A549 treated with Hydrocortisone at 1 μM for 4 hours (cell line): ENCODE results near the gene SLC2A10. TPM values are rescaled to one million over a fixed set of nuclear protein-coding genes. Genes with fewer than 3 reads are reported as not detected.

Experiments
- total RNA-seq: library from RNA; stranded (reverse); fragments of 200-300 nt; extraction: Qiagen RNA extraction; gene quantifications from 5 replicates; pipeline ENCODE4 v1.2.3, GENCODE V29; 2022

The SLC2A10 gene
- total RNA-seq, result not detected in 5 replicates

DNA sequence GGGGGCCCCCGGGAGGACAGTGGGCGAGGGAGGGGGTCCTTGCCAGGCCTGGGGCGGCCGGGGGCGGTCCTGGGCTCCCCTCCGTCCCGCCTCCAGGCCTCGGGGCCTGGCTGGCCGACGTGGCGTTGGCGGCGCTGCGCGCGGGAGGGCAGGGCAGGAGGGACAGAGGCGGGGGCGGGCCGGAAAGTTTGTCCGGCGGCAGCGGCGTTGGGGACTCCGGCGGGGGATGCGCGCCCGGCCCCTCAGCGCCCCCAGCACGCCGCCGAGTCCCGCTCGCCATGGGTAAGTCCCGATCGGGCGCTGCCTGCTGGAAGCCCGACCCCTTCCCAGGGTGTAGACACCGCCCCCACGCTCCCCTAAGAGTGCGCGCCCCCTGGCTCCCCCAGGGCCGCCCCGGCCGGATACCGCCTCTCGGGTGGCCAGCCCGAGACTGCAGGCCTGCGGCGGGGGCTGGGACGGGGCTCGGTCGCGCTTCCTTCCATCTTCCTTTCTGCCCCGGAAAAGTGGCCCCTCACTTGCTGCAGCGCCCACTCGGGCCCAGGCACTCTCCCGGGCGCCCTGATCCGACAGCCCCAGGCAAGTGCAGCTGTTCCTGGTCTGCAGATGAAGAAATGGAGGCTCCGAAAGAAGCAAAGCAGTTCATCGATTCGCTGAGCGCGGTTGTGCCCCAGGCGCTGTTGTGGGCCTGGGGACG, at the start of gene SLC2A10:
Gene SLC2A10, plus strand, starts transcription at position 191 of the 694 bp plus-strand sequence. Its CDS starts 88 bp downstream, at position 279.

DNA sequence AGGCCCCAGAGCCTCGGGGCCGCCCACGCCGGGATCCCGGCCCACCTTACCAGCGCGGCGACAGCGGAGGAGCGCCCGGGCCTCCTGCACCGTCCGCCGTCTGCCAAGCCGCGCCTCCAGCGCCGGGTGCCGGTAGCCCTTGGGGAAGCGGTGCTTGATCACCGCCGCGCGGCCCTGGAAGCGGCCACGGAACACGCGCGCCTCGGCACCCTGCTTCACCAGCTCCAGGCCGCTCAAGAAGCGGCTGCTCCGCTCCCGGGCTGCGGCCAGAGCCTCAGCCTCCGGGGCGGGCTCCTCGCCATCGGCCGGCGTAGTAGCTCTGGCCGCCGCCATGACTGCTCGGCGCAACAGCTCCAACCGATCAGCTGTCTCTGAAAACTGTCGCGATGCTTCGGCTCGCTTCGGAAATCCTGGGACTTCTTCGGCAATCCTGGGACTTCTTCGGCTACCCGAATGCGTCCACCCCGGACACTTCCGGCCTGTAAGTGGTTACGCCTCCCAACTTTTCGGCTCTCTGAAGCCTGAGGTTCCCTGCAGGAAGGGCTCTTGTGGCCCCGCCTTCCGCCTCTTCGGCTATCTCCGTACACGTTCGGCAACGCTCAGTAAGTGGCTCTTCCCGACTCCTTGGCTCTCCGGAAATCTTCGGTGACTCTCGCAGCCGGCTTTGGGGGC, 20.2 kb upstream of the SLC2A10 start, which contains the start of gene TP53RK:
Gene TP53RK, minus strand, starts transcription at position 363 of the 672 bp plus-strand sequence. Its CDS starts 30 bp downstream, at position 333.

Other genes with a start within 250 kb of the SLC2A10 start
- not detected in 5 replicates for gene ZNF334, start 196.1 kb upstream of the SLC2A10 start, total RNA-seq
- not detected in 5 replicates for gene OCSTAMP, start 159.0 kb upstream of the SLC2A10 start, total RNA-seq
- gene SLC13A3, start 58.2 kb upstream of the SLC2A10 start, total RNA-seq, result 0.09 to 0.14 TPM in 2 of 5 replicates, not detected in the others
- 12.0 to 14.1 TPM (median 12.9 TPM) in 5 replicates for gene TP53RK, start 20.2 kb upstream of the SLC2A10 start, total RNA-seq
- gene EYA2, start 185.2 kb downstream of the SLC2A10 start, total RNA-seq, result 2.0 to 2.6 TPM (median 2.4 TPM) in 5 replicates